OCI-LY7 (cell line): ENCODE data around the gene ID3.

ENCODE experiments used
- CTCF ChIP-seq: fragments of 200-600 bp; sonication (generic); conservative IDR thresholded peaks from 2 replicates; pipeline ENCODE4 v1.5.1; 2014; ENCODE audit warnings: mild to moderate bottlenecking, antibody characterized with exemption, low read length, moderate library complexity, mixed read lengths
- EZH2phosphoT487 ChIP-seq: fragments of 200-600 bp; sonication (generic); IDR thresholded peaks from 2 replicates; pipeline ENCODE4 v1.6.1; 2018; ENCODE audit warnings: low read depth, borderline replicate concordance, mild to moderate bottlenecking, mixed run types, antibody characterized with exemption, low read length, moderate library complexity, mixed read lengths

GRCh38 chr1:23522244-23522982 lies 36.9 kb downstream of the ID3 start:
- TF ChIP-seq CTCF (no peak), EZH2phosphoT487 (no peak)
